T-cell (primary cell): ENCODE measurements around the gene DCPS. TPM values are rescaled to one million over a fixed set of nuclear protein-coding genes. Genes with fewer than 3 reads are reported as not detected.

ENCODE experiments used
- ATAC-seq, 4 experiments: fragments of 200-7000 bp in 3 of 4; fragments of 150-1000 bp in 1 of 4; cut with Tn5 transposase; replicated peaks in 1 of 4; 1 replicate in 3 of 4; 2 replicates in 1 of 4; pipeline ENCODE4 v1.10.0; 2021; ENCODE audit warnings: moderate library complexity in 3 of 4, mild to moderate bottlenecking in 2 of 4, moderate number of reproducible peaks in 1 of 4
- CTCF ChIA-PET, 2 donors: fragments of 300-600 bp; sonication (Branson Sonifier 250); formaldehyde crosslinking; loops; one replicate each; lab custom pipeline; 2022; ENCODE audit warnings: antibody characterized with exemption in 2 of 2; lab: Charles Lee
- POLR2A ChIA-PET, 2 donors: fragments of 300-600 bp; sonication (Branson Sonifier 250); formaldehyde crosslinking; loops; one replicate each; lab custom pipeline; 2022; ENCODE audit warnings: antibody characterized with exemption in 2 of 2; lab: Charles Lee
- DNase-seq, 35 experiments: peaks; one replicate each; pipeline versions ENCODE4 v3.0.0 to v3.0.0-alpha.2; 2013 to 2023
- H3K27ac ChIP-seq: one replicate; pipeline ENCODE4 v1.5.1; 2013; ENCODE audit warnings: low read length
- H3K27me3 ChIP-seq, 2 experiments: replicated peaks in 1 of 2; 1 replicate in 1 of 2; 2 replicates in 1 of 2; pipeline versions ENCODE4 v1.6.1 to v1.7.0; 2013; ENCODE audit warnings: low read length in 1 of 2, mixed read lengths in 1 of 2; ENCODE audit not compliant: control insufficient read depth in 2 of 2, insufficient read depth in 2 of 2; ENCODE audit errors: extremely low read depth in 1 of 2
- H3K36me3 ChIP-seq, 2 donors: 1 replicate in 1 of 2; 2 replicates in 1 of 2; pipeline versions ENCODE4 v1.6.1 to v1.7.0; 2013; ENCODE audit warnings: low read length in 1 of 2; ENCODE audit not compliant: control insufficient read depth in 2 of 2, insufficient read depth in 1 of 2; ENCODE audit errors: extremely low read depth in 1 of 2
- H3K4me1 ChIP-seq, 2 experiments: 1 replicate in 1 of 2; 2 replicates in 1 of 2; pipeline versions ENCODE4 v1.6.1 to v1.7.0; 2013; ENCODE audit warnings: low read length in 2 of 2, mixed read lengths in 1 of 2; ENCODE audit not compliant: insufficient read depth in 2 of 2, control insufficient read depth in 1 of 2; ENCODE audit errors: extremely low read depth in 1 of 2
- H3K4me3 ChIP-seq, 2 donors: 1 replicate in 1 of 2; 2 replicates in 1 of 2; pipeline versions ENCODE4 v1.5.1 to v1.7.0; 2013; ENCODE audit warnings: mild to moderate bottlenecking in 2 of 2, low read length in 1 of 2, moderate library complexity in 1 of 2; ENCODE audit not compliant: control insufficient read depth in 1 of 2; ENCODE audit errors: extremely low read depth in 1 of 2
- H3K9me3 ChIP-seq: 2 replicates; pipeline ENCODE4 v1.7.0; 2013
- H3K27ac Mint-ChIP-seq, 2 donors: one replicate each; pipeline ENCODE4 v1.8.0; 2020 to 2021; ENCODE audit warnings: mild to moderate bottlenecking in 2 of 2, mixed read lengths in 2 of 2
- H3K27me3 Mint-ChIP-seq, 2 donors: one replicate each; pipeline ENCODE4 v1.8.0; 2021 to 2022; ENCODE audit warnings: mixed read lengths in 2 of 2
- H3K36me3 Mint-ChIP-seq: one replicate; pipeline ENCODE4 v1.8.0; 2021; ENCODE audit warnings: mixed read lengths
- H3K4me1 Mint-ChIP-seq, 3 donors: one replicate each; pipeline ENCODE4 v1.8.0; 2020 to 2022; ENCODE audit warnings: mixed read lengths in 3 of 3, mild to moderate bottlenecking in 1 of 3
- H3K4me3 Mint-ChIP-seq, 3 donors: one replicate each; pipeline ENCODE4 v1.8.0; 2020 to 2022; ENCODE audit warnings: mild to moderate bottlenecking in 3 of 3, mixed read lengths in 3 of 3, moderate library complexity in 3 of 3
- H3K9me3 Mint-ChIP-seq, 3 donors: one replicate each; pipeline ENCODE4 v1.8.0; 2020 to 2022; ENCODE audit warnings: mixed read lengths in 3 of 3
- WGBS: methylation state at CpG from one replicate; pipeline ENCODE4 v1.1.5; 2013; ENCODE audit warnings: missing lambda C conversion rate; ENCODE audit not compliant: insufficient coverage; 5-methylcytosine and 5-hydroxymethylcytosine counted together
- total RNA-seq, 35 experiments: library from RNA in 6 of 35; stranded (reverse) in 6 of 35; fragments of 120-200 nt in 1 of 35; gene quantifications; one replicate each; pipeline versions ENCODE4 v1.2.1 to v1.2.4 and lab custom pipeline; 2013 to 2026

DCPS gene
- total RNA-seq, 5 donors from 2014 or later (not counting 1 experiment from before 2014, with no cell fraction given): 12.4 to 23.7 (median 19.8) TPM

DNA sequence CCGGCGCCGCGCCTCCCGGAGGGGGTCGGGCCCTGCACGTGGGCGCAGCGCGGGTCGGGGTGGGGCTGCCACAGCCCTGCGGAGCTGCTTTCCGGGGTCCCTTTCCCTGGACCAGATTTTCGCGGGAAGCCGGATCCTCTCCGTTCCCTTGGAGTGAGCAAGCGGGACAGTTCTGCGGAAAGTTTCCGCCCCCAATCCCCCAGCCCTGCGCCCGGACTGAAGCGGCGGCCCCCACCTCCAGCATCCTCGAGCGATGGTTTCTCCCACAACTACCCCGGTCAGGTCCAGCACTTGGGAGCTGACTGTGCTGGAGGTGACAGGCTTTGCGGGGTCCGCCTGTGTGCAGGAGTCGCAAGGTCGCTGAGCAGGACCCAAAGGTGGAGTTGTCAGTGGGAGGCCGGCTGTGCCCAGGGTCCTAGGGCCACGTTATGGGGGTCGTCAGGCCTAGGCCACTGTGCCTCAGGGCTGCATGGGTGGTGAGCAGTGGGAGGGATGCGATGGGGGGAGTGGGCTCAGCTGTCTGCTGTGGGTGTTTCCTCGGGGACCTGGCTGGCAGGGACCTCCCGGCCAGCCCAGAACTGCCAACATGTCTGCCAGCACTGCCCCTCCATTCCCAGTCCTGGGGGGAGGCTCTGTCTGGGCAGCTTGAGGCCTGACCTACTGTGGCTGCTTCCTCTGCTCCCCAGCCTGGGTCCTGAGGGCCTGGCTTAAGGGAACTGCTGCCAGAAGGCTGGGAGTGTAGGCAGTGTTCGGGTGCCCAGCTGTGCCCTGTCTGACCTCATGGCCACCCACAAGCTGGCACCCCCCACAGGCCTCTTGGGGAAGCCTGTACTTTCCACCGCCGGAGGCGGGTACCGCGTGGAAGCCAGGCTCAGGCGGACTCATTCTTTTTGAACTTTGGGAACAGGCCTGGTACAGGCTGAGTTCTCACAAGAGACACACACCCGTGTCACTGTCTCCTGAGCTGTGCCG lies 52.4 kb downstream of the DCPS start:
- H3K36me3 ChIP-seq: no peaks in the 10 kb centered on the region
- WGBS: 12% methylated on average over 36 of the region's 46 CpGs
- DNase-seq (peak in 4 of 35 experiments; percentile 11 to 39 (median 23)), ATAC-seq (peak; percentile 6 to 20 (median 6))
- H3K9me3 Mint-ChIP-seq: no peaks in the 10 kb centered on the region
- no peaks in the 10 kb centered on the region for H3K27me3 ChIP-seq
- H3K36me3 Mint-ChIP-seq: no peaks in the 10 kb centered on the region
- peaks cover 0 to 26% of the 10 kb centered on the region in 2 experiments for H3K4me1 ChIP-seq
- ChIA-PET CTCF (interaction anchor here in 1 of 2 donors (1.2 to 1.4 kb wide), 2 partner anchors 44 to 87 kb away, joined by 3 to 4 read pairs; partner anchors contain the start of genes FOXRED1 and SRPRA), POLR2A (no interaction called here)
- peaks cover 22 to 39% (median 26%) of the 10 kb centered on the region in 3 donors for H3K4me1 Mint-ChIP-seq
- H3K4me3 Mint-ChIP-seq: peak overlapping the region; percentile 68 to 77 (median 72)
- no peak overlapping the region for H3K27ac ChIP-seq
- H3K27ac Mint-ChIP-seq: peak overlapping the region in 1 of 2 donors; percentile 6
- peak overlapping the region; percentile 48 to 61 for H3K4me3 ChIP-seq
- no peaks in the 10 kb centered on the region for H3K9me3 ChIP-seq
- no peaks in the 10 kb centered on the region for H3K27me3 Mint-ChIP-seq

DNA sequence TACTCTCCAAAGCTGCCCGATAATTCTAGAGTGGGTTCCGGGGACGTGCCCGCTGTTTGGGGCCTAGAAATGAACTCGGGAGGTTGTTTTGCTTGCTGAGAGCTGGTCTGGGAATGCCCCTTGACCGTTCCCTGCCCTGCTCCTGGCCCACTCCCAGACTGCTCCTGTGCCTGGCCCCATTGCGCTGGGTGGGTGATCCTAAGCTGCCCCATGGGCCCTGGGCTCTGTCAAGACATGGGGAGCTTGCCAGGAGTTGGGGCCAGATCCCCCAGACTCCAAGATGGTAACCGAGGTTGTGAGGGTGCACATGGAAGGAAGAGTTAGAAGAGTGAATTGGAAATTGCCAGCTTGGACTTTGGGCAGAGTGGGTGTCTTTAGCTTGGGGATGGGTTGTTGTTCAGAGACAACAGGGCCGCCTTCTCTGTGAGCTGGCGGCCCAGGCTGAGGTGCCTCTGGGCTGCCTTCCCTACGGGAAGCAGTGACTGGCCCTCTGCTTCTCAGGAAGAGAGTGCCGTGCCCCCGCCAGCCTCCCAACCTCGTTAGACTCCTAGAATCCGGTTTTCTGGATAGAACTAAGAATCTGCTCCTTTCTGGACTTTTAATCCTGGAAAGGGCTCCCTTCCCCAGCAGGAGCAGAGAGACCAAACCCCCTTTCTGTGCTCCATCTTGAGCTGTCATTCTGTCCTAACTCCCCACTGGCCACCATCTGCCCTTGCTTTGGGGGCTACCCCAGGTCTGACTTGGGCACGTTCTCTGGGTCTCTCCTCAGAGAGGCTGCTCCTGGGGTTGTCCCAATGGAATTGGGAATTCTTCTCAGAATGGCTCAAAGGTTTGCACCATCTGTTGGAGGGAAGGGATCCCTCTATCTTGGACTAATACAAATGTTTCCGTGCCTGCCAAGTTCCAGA lies 53.4 kb downstream of the DCPS start:
- no peaks in the 10 kb centered on the region for H3K36me3 Mint-ChIP-seq
- H3K27me3 Mint-ChIP-seq: no peaks in the 10 kb centered on the region
- ChIA-PET CTCF (interaction anchor here in 1 of 2 donors (1.4 kb wide), 1 partner anchor 88 kb away, joined by 3 read pairs; the partner anchor contains the start of genes FOXRED1 and SRPRA), POLR2A (no interaction called here)
- Histone ChIP-seq H3K4me1 (peaks cover 0 to 25% of the 10 kb centered on the region in 2 experiments), H3K36me3 (no peaks in the 10 kb centered on the region), H3K27ac (no peak overlapping the region), H3K9me3 (no peaks in the 10 kb centered on the region), H3K27me3 (no peaks in the 10 kb centered on the region), H3K4me3 (no peak overlapping the region)
- WGBS: 96% methylated on average over 16 of the region's 17 CpGs
- ATAC-seq: no peak
- H3K27ac Mint-ChIP-seq: no peak overlapping the region
- H3K4me3 Mint-ChIP-seq: peak overlapping the region; percentile 68 to 77 (median 72)
- DNase-seq: no peak
- H3K4me1 Mint-ChIP-seq: peaks cover 22 to 38% (median 24%) of the 10 kb centered on the region in 3 donors
- H3K9me3 Mint-ChIP-seq: no peaks in the 10 kb centered on the region

DNA sequence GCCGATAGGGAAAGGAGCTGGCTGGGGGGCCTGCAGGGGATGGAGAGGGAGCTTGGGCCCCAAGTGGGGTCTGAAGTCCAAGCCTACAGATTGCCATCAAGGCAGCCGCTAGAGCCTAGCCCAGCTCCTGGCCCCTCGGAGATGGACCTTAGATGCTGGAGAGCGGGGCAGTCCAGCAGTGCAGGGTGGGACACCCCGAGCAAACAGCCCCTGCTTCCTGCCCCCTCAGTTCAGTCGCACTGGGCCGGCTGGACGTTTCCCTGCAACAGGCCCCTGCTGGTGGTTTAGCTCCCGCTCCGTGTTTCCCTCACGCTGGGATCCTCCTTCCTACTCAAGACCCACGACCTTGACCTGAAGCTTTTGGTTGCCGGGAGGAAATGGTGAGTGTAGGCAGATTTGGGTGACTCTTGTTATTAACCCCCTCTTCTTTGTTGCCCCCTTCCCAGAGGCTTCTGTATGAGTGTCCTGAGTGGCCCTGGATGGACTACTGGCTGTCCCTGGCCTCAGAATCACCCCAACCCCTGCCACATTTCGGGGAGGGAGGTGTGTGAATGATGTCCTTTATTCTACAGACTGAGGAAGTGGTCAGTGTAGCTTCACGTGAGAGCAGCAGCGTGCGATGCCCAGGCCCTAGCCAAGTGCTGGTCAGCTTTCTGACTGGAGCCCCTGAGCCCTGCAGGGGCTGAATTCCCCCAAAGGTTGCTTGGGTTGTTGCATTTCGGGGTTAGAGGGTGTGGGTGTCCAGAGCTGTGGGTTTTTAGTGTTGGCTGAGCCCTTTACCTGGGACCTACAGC lies 54.3 kb downstream of the DCPS start:
- Mint-ChIP-seq H3K9me3 (no peaks in the 10 kb centered on the region), H3K36me3 (no peaks in the 10 kb centered on the region), H3K4me3 (peak overlapping the region; percentile 11 to 68 (median 25)), H3K4me1 (peaks cover 16 to 31% (median 22%) of the 10 kb centered on the region in 3 donors), H3K27me3 (no peaks in the 10 kb centered on the region), H3K27ac (no peak overlapping the region)
- ATAC-seq (no peak), DNase-seq (no peak)
- H3K27me3 ChIP-seq: no peaks in the 10 kb centered on the region
- POLR2A ChIA-PET: interaction anchor here in 1 of 2 donors (0.6 kb wide), 1 partner anchor 57 kb away, joined by 7 read pairs; no protein-coding TSS in a partner anchor
- CTCF ChIA-PET: no interaction called here
- peaks cover 0 to 25% of the 10 kb centered on the region in 2 experiments for H3K4me1 ChIP-seq
- no peaks in the 10 kb centered on the region for H3K36me3 ChIP-seq
- H3K4me3 ChIP-seq: no peak overlapping the region
- H3K27ac ChIP-seq: no peak overlapping the region
- H3K9me3 ChIP-seq: no peaks in the 10 kb centered on the region
- WGBS: 92% methylated on average over 8 of the region's 18 CpGs

DNA sequence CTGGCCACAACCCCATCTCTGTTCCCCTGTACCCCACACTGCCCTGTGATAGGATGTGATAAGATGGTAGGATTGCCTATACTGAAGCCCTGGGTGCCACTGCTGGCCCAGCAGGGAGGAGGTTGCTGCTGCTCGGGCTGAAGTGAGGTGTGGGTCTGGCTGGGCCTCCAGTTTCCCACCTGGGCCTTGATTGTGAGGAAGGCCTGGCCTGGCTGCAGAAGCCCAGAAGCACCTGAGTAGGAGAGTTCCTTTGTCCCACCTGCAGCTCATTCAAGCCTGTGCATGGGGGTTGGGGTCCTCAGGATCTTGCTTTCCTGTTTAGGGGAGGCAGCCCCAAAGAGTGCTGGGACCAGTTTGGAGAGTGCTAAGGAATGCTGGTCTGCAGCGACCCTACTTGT lies 54.9 kb downstream of the DCPS start:
- H3K27me3 ChIP-seq: no peaks in the 10 kb centered on the region
- H3K4me1 Mint-ChIP-seq: peaks cover 10 to 25% (median 16%) of the 10 kb centered on the region in 3 donors
- H3K36me3 Mint-ChIP-seq: no peaks in the 10 kb centered on the region
- ATAC-seq: no peak
- H3K9me3 Mint-ChIP-seq: no peaks in the 10 kb centered on the region
- DNase-seq: no peak
- no peaks in the 10 kb centered on the region for H3K9me3 ChIP-seq
- CTCF ChIA-PET: interaction anchor here in 1 of 2 donors (1.1 kb wide), 1 partner anchor 49 kb away, joined by 3 read pairs; no protein-coding TSS in a partner anchor
- no peak overlapping the region for H3K4me3 Mint-ChIP-seq
- whole genome bisulfite sequencing: 88% methylated on average over 2 of the region's 2 CpGs
- H3K27ac ChIP-seq: no peak overlapping the region
- no peak overlapping the region for H3K4me3 ChIP-seq
- no peaks in the 10 kb centered on the region for H3K27me3 Mint-ChIP-seq
- H3K4me1 ChIP-seq: peaks cover 0 to 25% of the 10 kb centered on the region in 2 experiments
- H3K36me3 ChIP-seq: no peaks in the 10 kb centered on the region
- no peak overlapping the region for H3K27ac Mint-ChIP-seq
- POLR2A ChIA-PET: interaction anchor here in 1 of 2 donors (0.6 kb wide), 1 partner anchor 58 kb away, joined by 7 read pairs; no protein-coding TSS in a partner anchor

DNA sequence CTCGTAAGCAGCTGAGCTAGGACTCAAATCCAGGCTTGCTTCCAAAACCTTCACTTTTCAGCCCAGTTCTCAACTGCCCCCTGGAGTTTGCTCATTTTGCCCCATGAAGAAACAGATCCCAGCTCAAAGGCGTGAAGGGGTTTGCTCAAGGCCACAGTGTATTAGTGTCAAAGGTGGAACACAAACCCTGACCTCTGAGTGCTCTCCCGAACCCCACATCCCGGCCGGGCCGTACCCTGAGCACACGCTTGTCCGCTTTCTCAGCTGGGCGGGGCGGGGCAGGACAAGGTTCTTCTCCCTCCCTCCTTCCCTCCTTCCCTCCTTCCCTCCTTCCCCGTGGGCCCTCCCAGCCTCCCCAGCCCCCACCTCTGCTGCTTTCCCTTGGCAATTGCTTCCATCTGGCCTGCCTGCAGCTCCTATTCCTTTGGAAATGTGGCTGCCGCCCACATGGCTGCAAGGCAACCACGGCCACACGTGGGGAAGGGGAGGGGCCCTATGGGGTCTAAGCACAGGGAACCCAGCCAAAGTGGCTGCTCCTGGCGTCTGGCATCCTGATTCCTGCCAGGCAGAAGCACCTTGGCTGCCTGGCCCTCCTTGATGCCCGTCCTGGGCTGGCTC lies 55.7 kb downstream of the DCPS start:
- Histone ChIP-seq H3K9me3 (no peaks in the 10 kb centered on the region), H3K4me3 (no peak overlapping the region), H3K27ac (no peak overlapping the region), H3K27me3 (no peaks in the 10 kb centered on the region), H3K4me1 (peaks cover 0 to 21% of the 10 kb centered on the region in 2 experiments), H3K36me3 (no peaks in the 10 kb centered on the region)
- no peak for DNase-seq
- peaks cover 5 to 19% (median 11%) of the 10 kb centered on the region in 3 donors for H3K4me1 Mint-ChIP-seq
- POLR2A ChIA-PET: interaction anchor here in 1 of 2 donors (0.7 kb wide), 1 partner anchor 52 kb away, joined by 6 read pairs; no protein-coding TSS in a partner anchor
- CTCF ChIA-PET: interaction anchor here in 1 of 2 donors (0.7 to 1.1 kb wide), 2 partner anchors 50 to 61 kb away, joined by 3 read pairs; no protein-coding TSS in a partner anchor
- 88% methylated on average over 11 of the region's 16 CpGs for WGBS
- ATAC-seq: no peak
- H3K36me3 Mint-ChIP-seq: no peaks in the 10 kb centered on the region
- H3K9me3 Mint-ChIP-seq: no peaks in the 10 kb centered on the region
- no peak overlapping the region for H3K27ac Mint-ChIP-seq
- no peak overlapping the region for H3K4me3 Mint-ChIP-seq
- no peaks in the 10 kb centered on the region for H3K27me3 Mint-ChIP-seq
